Measurements from ENCODE around the gene TMEM255B. TPM values are rescaled to one million over a fixed set of nuclear protein-coding genes. Genes with fewer than 3 reads are reported as not detected.

Gene TMEM255B
- total RNA-seq, 2 donors from 2014 or later: 3.0 to 4.2 TPM

DNA sequence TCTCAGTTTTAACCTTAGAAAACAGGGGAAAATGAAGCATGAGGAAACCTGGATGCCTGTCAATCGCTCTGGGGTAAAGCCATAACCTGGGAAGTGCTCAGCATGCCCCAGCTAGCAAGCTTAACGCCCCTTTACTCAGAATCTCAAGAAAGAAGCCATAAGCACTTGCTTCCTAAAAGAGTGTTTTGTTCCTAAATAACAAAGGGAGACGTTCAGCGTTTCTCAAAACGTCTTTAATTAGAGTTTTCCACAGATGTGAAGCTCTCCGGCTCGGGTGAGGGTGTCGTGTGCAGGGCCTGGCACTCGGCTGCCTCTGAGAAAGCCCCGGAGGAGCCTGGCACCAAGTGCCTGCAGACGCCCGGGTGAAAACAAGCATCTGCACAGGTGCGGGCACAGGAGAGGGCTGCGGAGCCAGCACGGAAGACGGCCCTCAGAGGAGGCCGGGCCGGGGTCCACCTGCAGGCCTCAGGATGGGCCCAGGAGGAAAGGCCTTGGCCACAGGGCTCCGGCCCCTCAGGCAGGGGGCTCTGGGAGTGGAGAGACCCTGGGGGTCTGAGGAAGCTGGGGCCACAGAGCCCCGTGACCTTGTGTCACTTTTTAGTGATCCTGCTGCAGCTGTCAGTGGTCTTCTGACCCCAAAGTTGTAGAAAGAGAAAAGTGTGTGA is 98.6 kb downstream of the TMEM255B start:
- Histone ChIP-seq H3K36me3 (no peaks in the 10 kb centered on the region), H3K27ac (peak overlapping the region; percentile 61), H3K4me3 (no peak overlapping the region), H3K9me3 (no peaks in the 10 kb centered on the region), H3K27me3 (no peaks in the 10 kb centered on the region), H3K9ac (ENCODE audit: low read depth in 2 of 2, low read length in 2 of 2) (peak overlapping the region in 1 of 2 donors; percentile 72), H3K4me1 (peaks cover 65% of the 10 kb centered on the region)
- DNase-seq: no peak
- TF ChIP-seq CTCF (IDR thresholded peaks at IDR 0.05): no peak
- intact Hi-C loops (cut with DNase I): no loop called here

GRCh38 chr13:113859311-113860050 is 100.5 kb downstream of the TMEM255B start:
- Histone ChIP-seq H3K4me1 (peaks cover 49% of the 10 kb centered on the region), H3K9me3 (no peaks in the 10 kb centered on the region), H3K27ac (peak overlapping the region; percentile 84), H3K36me3 (no peaks in the 10 kb centered on the region), H3K27me3 (no peaks in the 10 kb centered on the region), H3K9ac (ENCODE audit: low read depth in 2 of 2, low read length in 2 of 2) (peak overlapping the region in 1 of 2 donors; percentile 90), H3K4me3 (no peak overlapping the region)
- intact Hi-C loops (cut with DNase I): no loop called here
- no peak for DNase-seq
- no peak for TF ChIP-seq CTCF (IDR thresholded peaks at IDR 0.05)

DNA sequence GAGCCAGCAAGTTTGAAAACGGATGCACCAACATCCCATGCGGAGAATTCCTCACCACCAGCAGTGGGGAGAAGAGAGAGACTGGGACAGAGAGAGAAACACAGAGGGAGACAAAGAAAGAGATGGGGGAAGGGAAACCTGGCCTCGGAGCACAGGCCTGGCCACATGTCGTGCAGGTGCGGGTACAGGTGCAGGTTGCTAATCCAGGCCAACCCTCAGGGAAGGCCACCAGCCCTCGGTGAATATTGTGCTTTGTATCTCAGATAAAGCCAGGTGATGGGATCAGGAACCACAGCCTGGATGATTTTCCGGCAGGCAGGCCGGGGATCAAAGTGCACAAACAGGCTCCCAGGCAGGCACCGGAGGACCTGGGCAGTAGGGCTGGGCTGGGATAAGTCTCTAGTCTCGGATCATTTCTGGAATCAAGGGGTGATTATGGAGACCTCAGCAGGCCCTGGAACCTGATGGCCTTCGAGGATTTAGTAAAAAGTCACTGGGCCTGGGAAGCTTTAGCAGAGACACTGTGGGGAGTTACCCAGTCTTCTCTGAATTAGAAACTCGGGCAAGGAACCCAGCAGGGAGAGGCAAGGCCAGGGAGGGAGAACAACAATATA is 101.1 kb downstream of the TMEM255B start:
- Histone ChIP-seq H3K27ac (peak overlapping the region; percentile 84), H3K27me3 (no peaks in the 10 kb centered on the region), H3K4me3 (no peak overlapping the region), H3K9ac (ENCODE audit: low read depth in 2 of 2, low read length in 2 of 2) (peak overlapping the region in 1 of 2 donors; percentile 90), H3K4me1 (peaks cover 43% of the 10 kb centered on the region), H3K9me3 (no peaks in the 10 kb centered on the region), H3K36me3 (no peaks in the 10 kb centered on the region)
- TF ChIP-seq CTCF (IDR thresholded peaks at IDR 0.05): no peak
- intact Hi-C loops (cut with DNase I): no loop called here
- peak; percentile 85 for DNase-seq

GRCh38 chr13:113860665-113861432 is 101.8 kb downstream of the TMEM255B start:
- Histone ChIP-seq H3K36me3 (no peaks in the 10 kb centered on the region), H3K4me3 (no peak overlapping the region), H3K9ac (ENCODE audit: low read depth in 2 of 2, low read length in 2 of 2) (peak overlapping the region; percentile 59 to 90), H3K4me1 (peaks cover 36% of the 10 kb centered on the region), H3K27ac (peak overlapping the region; percentile 84), H3K9me3 (no peaks in the 10 kb centered on the region), H3K27me3 (no peaks in the 10 kb centered on the region)
- intact Hi-C loops (cut with DNase I): no loop called here
- peak; percentile 90 for DNase-seq
- TF ChIP-seq CTCF (IDR thresholded peaks at IDR 0.05): no peak

GRCh38 chr13:113861433-113862030 is 102.5 kb downstream of the TMEM255B start:
- H3K36me3 ChIP-seq: no peaks in the 10 kb centered on the region
- intact Hi-C loops (cut with DNase I): no loop called here
- no peak for TF ChIP-seq CTCF (IDR thresholded peaks at IDR 0.05)
- peak; percentile 43 for DNase-seq
- H3K9me3 ChIP-seq: no peaks in the 10 kb centered on the region
- H3K4me1 ChIP-seq: peaks cover 29% of the 10 kb centered on the region
- peak overlapping the region; percentile 84 for H3K27ac ChIP-seq
- no peaks in the 10 kb centered on the region for H3K27me3 ChIP-seq
- peak overlapping the region; percentile 59 to 90 for H3K9ac ChIP-seq (ENCODE audit: low read depth in 2 of 2, low read length in 2 of 2)
- H3K4me3 ChIP-seq: no peak overlapping the region
